Hematopoietic multipotent progenitor cell treated with erythropoietin and hydrocortisone succinate and interleukin-3 and kit ligand, for 8 days (in vitro differentiated cells): ENCODE data around the gene ALDH4A1.

Experiments
- DNase-seq: peaks from one replicate; pipeline ENCODE4 v3.0.0-alpha.2; 2015

Gene ALDH4A1

GRCh38 chr1:18902523-18903290, at the start of gene ALDH4A1:
Gene ALDH4A1, minus strand, starts transcription at chr1:18902555. Its CDS starts 32 bp downstream, at chr1:18902523.
- DNase-seq, result peak; percentile 99

- DNase-seq, result no peak
Observed at GRCh38 chr1:18951818-18952391, 49.5 kb upstream of the ALDH4A1 start.

- DNase-seq, result no peak
Observed at GRCh38 chr1:18951416-18951815, 49.1 kb upstream of the ALDH4A1 start.

DNA sequence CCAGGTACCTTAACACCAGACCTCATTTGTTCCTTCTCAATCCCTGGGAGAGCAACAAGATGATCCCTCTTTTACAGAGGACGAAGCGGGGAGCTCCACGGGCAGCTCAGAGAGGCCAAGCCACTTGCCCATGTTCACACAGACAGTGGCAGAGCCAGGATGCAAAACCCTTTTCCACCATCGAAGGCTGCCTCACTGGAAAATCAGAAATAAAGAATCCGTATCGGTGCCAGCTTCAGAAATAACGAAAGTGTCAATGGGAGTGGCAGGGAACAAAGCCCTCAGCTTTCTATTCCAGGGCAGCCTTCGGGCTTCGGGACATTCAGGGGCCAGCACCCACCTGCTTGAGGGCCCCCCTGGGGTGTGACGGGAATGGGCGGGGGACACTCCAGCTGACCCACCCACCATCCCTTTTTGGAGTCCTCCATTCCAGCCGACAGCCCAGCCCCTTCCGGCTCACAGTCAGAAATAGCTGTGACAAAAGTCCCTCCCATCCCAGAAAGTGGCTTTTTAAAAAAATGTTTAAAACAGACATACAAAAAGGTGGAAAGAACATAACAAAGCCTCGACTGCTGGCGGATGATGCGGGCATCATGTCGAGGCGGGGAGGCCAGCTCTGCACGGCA, 48.2 kb upstream of the ALDH4A1 start:
- peak; percentile 25 for DNase-seq

GRCh38 chr1:18949686-18950400, 47.5 kb upstream of the ALDH4A1 start:
- peak; percentile 61 for DNase-seq

DNA sequence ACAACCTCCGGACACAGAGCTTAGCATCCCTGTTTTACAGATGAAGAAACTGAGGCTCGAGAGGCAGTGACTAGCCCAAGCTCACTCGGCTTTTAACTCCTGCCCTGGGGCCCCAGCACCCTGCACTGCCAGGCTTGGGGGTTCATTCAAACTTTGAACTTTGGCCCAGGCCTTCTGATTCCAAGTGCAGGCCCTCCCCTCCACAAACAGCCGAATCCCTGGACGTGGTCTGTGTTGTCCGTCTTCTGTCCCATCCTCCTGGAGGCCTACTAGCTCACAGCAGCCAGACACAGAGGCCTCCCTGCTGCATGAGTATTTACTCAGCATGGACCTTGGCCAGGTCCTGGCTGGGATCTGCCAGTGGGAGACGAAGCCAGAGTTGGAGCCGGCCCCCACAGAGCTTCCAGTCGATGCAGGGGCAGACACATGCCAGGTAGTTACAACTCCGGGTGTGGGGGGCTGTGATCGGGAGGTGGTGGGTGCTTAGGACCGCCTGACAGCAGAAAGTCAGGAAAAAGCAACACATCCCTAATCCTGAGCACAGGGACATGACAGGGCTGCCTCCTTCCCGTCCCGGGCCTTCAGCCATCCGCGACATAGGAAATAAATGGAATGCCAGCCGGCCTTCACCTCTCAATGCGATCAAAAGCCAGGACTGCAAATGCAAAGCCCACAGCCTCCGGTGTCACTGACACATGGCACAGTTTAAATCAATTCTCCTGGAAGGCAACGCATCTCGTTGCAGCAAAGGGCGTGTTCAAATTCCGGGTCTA, 46.7 kb upstream of the ALDH4A1 start:
- DNase-seq, result no peak

DNA sequence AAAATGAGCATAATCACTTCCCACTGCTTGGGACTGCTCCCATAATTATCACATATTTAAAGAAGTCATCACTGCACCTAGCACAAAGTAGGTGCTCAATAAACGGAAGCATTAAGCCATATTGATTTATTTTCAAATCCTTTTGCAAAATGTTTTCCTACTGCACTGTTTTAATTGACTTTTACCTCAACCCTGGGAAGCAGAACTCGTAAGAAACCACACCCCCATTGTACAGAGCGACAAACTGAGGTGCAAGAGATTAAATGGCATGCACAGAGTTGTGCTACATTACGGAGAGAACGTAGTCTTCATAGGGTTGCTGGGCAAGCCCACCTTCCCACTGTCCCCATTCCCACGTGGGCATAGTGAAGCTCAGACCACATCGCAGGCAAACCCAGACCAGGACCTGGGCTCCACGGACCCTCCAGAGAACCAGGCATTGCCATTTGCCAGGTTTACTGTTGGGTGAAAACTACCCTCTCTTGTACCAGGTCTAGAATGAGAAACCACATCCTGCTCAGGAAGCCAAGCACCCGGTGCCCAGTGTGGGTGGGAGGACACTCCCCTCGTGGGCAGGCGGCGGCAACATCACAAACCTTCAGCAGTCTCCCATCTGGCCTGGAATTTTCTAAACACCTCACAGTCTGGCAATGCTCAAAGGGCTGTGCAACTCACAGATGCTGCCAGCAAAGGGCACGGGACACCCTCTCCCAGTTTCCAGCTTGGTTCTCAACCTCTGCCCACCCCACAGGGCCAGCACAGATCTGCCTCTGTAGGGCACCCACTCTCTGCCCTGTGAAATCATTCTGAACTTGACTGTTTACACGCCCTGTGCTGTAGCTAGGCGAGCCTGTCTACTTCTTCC, 45.9 kb upstream of the ALDH4A1 start:
- DNase-seq, result no peak

- DNase-seq, result no peak
Observed at GRCh38 chr1:18947570-18947969, 45.2 kb upstream of the ALDH4A1 start.

GRCh38 chr1:18946550-18947381, 44.4 kb upstream of the ALDH4A1 start:
- no peak for DNase-seq

- DNase-seq, result peak; percentile 66
Observed at GRCh38 chr1:18945401-18945849, 43.1 kb upstream of the ALDH4A1 start.

DNA sequence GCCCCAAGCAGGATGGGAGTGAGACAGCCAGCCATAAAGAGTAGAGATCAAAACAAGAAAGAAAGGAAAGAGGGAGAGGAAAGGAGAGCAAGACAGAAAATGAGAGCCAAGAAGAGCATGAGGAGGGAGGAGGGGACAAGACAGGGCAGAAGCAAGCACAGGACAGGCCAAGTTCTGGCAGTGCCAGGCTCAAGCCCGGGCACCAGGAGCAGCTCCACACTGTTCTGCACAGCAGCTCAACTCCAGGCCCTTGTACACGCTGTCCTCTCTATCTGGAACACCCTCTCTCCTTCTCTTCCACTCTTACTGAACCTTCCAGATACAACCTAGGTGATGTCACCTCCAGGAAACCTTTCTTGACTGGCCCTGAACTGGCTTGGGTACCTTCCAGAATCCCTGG, 42.5 kb upstream of the ALDH4A1 start:
- no peak for DNase-seq

GRCh38 chr1:18943914-18944572, 41.7 kb upstream of the ALDH4A1 start:
- no peak for DNase-seq

DNA sequence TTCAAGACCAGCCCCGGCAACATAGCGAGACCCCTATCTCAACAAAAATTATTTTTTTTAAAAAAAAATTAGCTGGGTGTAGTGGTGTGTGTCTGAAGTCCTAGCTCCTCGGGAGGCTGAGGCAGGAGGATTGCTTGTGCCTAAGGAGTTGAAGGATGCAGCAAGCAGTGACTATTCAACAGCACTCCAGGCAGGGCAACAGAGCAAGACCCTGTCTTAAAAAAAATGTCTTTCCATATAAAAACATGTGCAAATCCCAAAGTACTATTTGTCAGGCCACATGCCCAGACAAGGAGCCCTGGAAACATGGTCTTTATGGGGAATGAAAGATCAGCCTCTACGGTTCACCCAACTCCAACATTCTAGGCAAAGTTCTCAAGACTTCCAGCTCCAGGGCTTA, 40.8 kb upstream of the ALDH4A1 start:
- DNase-seq, result no peak

GRCh38 chr1:18942340-18942739, 40.0 kb upstream of the ALDH4A1 start:
- no peak for DNase-seq

DNA sequence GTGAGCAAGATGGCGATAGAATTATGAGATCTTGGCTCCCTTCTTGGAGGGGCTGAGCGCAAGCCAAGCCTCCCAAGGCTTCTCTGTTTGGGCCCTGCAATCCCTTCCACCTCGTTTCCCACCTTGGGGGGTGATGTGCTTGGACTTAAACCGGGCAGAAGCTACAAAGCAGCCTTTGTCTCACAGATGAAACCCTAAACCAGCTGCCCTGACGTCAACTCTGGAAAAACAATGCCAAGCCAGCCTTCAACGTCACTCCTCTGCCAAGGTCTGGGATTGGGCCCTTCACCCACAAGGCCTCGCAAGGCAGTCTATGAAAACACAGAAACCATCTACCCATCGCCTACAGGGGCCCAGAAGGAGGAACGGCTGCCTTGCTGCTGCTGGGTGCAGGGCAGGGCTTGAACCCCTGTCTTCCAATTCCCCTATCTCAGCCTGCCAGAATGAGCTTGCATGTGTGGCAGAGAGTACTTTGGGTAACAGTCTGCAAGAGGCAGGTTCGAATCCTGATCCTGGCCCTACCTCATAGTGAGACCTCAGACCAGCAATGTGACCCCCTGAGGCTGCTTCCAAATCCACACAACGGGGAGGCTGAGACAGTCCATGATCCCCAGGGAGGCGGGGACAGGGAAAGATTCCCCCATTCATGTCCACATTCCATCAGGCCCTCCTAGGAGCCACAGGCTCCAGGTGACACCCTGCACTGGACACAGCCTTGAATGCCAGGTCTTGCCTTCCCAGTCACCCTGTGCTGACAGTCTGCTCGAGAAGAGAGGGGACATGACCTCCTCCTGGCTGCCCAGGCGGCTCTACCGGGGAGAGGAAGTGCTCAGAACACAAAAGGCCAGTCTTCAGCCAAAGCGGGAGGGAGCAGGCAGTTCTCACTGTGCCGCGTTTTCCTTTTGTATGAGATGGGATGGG, 39.1 kb upstream of the ALDH4A1 start:
- no peak for DNase-seq

GRCh38 chr1:18940303-18941020, 38.1 kb upstream of the ALDH4A1 start:
- no peak for DNase-seq

GRCh38 chr1:18939398-18940302, 37.3 kb upstream of the ALDH4A1 start:
- no peak for DNase-seq
